ENCODE results near the gene MAGEB17. TPM values are rescaled to one million over a fixed set of nuclear protein-coding genes. Genes with fewer than 3 reads are reported as not detected.

MAGEB17 gene
- polyA plus RNA-seq, 1 donor from 2014 or later, result 0.17 TPM

DNA sequence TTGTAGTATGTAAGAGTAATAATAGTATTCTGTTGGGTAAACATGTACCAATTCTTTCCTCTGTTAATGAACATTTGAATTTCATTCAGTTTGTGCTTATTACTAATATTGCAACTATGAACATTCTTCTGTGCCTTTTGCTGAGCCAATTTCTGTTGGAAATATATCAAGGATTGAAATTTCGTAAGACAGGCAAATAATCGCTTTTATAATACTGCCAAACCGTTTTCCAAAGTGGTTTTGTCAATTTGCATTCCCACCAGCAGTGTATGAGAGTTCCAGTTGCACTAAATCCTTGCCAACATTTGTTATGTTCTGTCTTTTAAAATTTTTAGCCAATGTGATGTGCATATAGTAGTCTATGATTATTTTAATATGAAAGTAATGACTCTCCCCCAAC is 38.6 kb downstream of the MAGEB17 start:
- Histone ChIP-seq H4K20me1 (ENCODE audit: insufficient read depth) (no peaks in the 10 kb centered on the region), H3K9me3 (ENCODE audit: low read length) (no peaks in the 10 kb centered on the region), H3K27me3 (ENCODE audit: insufficient read depth, low read depth, low read length) (no peaks in the 10 kb centered on the region), H3K79me2 (replicated peaks; ENCODE audit: insufficient read depth, low read length) (no peaks in the 10 kb centered on the region), H3K36me3 (ENCODE audit: insufficient read depth, low read length) (no peaks in the 10 kb centered on the region), H3K9me2 (ENCODE audit: insufficient read depth, low read length) (no peaks in the 10 kb centered on the region), H3K27ac (ENCODE audit: low read length) (no peak overlapping the region), H3K4me3 (ENCODE audit: low read length) (no peak overlapping the region), H3K9ac (ENCODE audit: low read length) (no peak overlapping the region), H2AFZ (ENCODE audit: low read depth, low read length) (no peak overlapping the region), H3K4me2 (ENCODE audit: low read length) (no peak overlapping the region), H3F3A (ENCODE audit: insufficient read depth, low read length, poor library complexity, severe bottlenecking) (no peaks in the 10 kb centered on the region)
- TF ChIP-seq EZH2 (IDR thresholded peaks at IDR 0.05; ENCODE audit: borderline replicate concordance, insufficient read depth, low read length, poor library complexity, severe bottlenecking) (no peak), RAD21 (conservative IDR thresholded peaks at IDR 0.05) (no peak), TAF1 (IDR thresholded peaks at IDR 0.05; ENCODE audit: low read depth) (no peak), MXI1 (conservative IDR thresholded peaks at IDR 0.05; ENCODE audit: poor library complexity, severe bottlenecking) (no peak), SMC3 (conservative IDR thresholded peaks at IDR 0.05; ENCODE audit: poor library complexity) (no peak)
- TF ChIP-seq, protein P1, sequence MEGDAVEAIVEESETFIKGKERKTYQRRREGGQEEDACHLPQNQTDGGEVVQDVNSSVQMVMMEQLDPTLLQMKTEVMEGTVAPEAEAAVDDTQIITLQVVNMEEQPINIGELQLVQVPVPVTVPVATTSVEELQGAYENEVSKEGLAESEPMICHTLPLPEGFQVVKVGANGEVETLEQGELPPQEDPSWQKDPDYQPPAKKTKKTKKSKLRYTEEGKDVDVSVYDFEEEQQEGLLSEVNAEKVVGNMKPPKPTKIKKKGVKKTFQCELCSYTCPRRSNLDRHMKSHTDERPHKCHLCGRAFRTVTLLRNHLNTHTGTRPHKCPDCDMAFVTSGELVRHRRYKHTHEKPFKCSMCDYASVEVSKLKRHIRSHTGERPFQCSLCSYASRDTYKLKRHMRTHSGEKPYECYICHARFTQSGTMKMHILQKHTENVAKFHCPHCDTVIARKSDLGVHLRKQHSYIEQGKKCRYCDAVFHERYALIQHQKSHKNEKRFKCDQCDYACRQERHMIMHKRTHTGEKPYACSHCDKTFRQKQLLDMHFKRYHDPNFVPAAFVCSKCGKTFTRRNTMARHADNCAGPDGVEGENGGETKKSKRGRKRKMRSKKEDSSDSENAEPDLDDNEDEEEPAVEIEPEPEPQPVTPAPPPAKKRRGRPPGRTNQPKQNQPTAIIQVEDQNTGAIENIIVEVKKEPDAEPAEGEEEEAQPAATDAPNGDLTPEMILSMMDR (IDR thresholded peaks at IDR 0.05; ENCODE audit: poor library complexity, severe bottlenecking), result no peak

DNA sequence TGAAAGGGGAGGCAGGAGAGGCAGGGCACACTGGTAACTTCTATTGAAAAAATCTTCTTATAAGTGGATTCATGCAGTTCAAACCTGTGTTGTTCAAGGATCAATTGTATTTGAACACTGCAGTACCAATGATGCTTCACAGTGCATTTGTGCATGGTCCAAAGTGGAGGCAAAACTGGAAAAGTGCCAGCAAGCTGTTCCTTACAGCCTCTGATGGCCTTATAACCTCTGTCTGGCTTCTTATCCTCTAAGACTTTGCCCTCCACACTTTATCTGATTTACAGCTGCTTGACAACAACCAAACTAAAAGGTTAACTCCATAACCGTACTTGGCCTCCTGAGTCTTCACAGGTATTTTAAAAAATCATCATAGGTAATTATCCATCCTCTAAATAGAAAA is 40.4 kb downstream of the MAGEB17 start:
- TF ChIP-seq, protein P1 (IDR thresholded peaks at IDR 0.05; ENCODE audit: poor library complexity, severe bottlenecking), result no peak
- TF ChIP-seq RAD21 (conservative IDR thresholded peaks at IDR 0.05) (no peak), SMC3 (conservative IDR thresholded peaks at IDR 0.05; ENCODE audit: poor library complexity) (no peak), EP300 (conservative IDR thresholded peaks at IDR 0.05; ENCODE audit: poor library complexity, severe bottlenecking) (no peak)
- Histone ChIP-seq H3K27ac (ENCODE audit: low read length) (no peak overlapping the region), H4K20me1 (ENCODE audit: insufficient read depth) (no peaks in the 10 kb centered on the region), H3F3A (ENCODE audit: insufficient read depth, low read length, poor library complexity, severe bottlenecking) (no peaks in the 10 kb centered on the region), H3K4me3 (ENCODE audit: low read length) (no peak overlapping the region), H3K27me3 (ENCODE audit: insufficient read depth, low read depth, low read length) (no peaks in the 10 kb centered on the region), H2AFZ (ENCODE audit: low read depth, low read length) (no peak overlapping the region), H3K9me3 (ENCODE audit: low read length) (no peaks in the 10 kb centered on the region), H3K36me3 (ENCODE audit: insufficient read depth, low read length) (no peaks in the 10 kb centered on the region), H3K4me2 (ENCODE audit: low read length) (no peak overlapping the region), H3K79me2 (replicated peaks; ENCODE audit: insufficient read depth, low read length) (no peaks in the 10 kb centered on the region), H3K9ac (ENCODE audit: low read length) (no peak overlapping the region), H3K9me2 (ENCODE audit: insufficient read depth, low read length) (no peaks in the 10 kb centered on the region)

DNA sequence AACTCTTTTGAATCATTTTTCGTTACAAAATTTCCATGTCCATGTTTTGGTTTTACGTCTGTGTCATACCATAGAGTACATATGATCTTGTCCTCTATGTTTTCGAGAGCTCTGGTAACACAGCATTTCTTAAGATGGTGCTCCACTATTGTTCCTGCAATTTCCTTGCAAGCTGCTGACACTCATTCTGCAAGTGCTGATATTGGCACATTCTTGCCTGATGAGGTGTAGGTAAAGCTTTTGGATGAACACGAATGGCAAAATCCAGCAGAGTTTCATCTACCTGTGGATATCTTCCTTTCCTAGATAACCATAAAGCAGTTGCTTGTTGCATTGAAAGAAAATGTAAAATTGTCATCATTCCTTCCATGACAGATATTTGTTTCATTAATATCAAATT is 41.3 kb downstream of the MAGEB17 start:
- H3K79me2 ChIP-seq (replicated peaks; ENCODE audit: insufficient read depth, low read length), result no peaks in the 10 kb centered on the region
- no peak overlapping the region for H3K9ac ChIP-seq (ENCODE audit: low read length)
- H3K9me3 ChIP-seq (ENCODE audit: low read length), result no peaks in the 10 kb centered on the region
- no peak overlapping the region for H2AFZ ChIP-seq (ENCODE audit: low read depth, low read length)
- H3K27ac ChIP-seq (ENCODE audit: low read length), result no peak overlapping the region
- no peaks in the 10 kb centered on the region for H3K36me3 ChIP-seq (ENCODE audit: insufficient read depth, low read length)
- TF ChIP-seq SMC3 (conservative IDR thresholded peaks at IDR 0.05; ENCODE audit: poor library complexity) (no peak), MXI1 (conservative IDR thresholded peaks at IDR 0.05; ENCODE audit: poor library complexity, severe bottlenecking) (no peak), RAD21 (conservative IDR thresholded peaks at IDR 0.05) (no peak), POLR2AphosphoS5 (IDR thresholded peaks at IDR 0.05) (no peak), EZH2 (IDR thresholded peaks at IDR 0.05; ENCODE audit: borderline replicate concordance, insufficient read depth, low read length, poor library complexity, severe bottlenecking) (no peak), EP300 (conservative IDR thresholded peaks at IDR 0.05; ENCODE audit: poor library complexity, severe bottlenecking) (no peak), TAF1 (IDR thresholded peaks at IDR 0.05; ENCODE audit: low read depth) (no peak)
- TF ChIP-seq, protein P2, sequence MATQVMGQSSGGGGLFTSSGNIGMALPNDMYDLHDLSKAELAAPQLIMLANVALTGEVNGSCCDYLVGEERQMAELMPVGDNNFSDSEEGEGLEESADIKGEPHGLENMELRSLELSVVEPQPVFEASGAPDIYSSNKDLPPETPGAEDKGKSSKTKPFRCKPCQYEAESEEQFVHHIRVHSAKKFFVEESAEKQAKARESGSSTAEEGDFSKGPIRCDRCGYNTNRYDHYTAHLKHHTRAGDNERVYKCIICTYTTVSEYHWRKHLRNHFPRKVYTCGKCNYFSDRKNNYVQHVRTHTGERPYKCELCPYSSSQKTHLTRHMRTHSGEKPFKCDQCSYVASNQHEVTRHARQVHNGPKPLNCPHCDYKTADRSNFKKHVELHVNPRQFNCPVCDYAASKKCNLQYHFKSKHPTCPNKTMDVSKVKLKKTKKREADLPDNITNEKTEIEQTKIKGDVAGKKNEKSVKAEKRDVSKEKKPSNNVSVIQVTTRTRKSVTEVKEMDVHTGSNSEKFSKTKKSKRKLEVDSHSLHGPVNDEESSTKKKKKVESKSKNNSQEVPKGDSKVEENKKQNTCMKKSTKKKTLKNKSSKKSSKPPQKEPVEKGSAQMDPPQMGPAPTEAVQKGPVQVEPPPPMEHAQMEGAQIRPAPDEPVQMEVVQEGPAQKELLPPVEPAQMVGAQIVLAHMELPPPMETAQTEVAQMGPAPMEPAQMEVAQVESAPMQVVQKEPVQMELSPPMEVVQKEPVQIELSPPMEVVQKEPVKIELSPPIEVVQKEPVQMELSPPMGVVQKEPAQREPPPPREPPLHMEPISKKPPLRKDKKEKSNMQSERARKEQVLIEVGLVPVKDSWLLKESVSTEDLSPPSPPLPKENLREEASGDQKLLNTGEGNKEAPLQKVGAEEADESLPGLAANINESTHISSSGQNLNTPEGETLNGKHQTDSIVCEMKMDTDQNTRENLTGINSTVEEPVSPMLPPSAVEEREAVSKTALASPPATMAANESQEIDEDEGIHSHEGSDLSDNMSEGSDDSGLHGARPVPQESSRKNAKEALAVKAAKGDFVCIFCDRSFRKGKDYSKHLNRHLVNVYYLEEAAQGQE (IDR thresholded peaks at IDR 0.05; ENCODE audit: borderline replicate concordance), result no peak
- TF ChIP-seq, protein P1 (IDR thresholded peaks at IDR 0.05; ENCODE audit: poor library complexity, severe bottlenecking), result no peak
- H3K4me2 ChIP-seq (ENCODE audit: low read length), result no peak overlapping the region
- H3F3A ChIP-seq (ENCODE audit: insufficient read depth, low read length, poor library complexity, severe bottlenecking), result no peaks in the 10 kb centered on the region
- H3K9me2 ChIP-seq (ENCODE audit: insufficient read depth, low read length), result no peaks in the 10 kb centered on the region
- H3K4me3 ChIP-seq (ENCODE audit: low read length), result no peak overlapping the region
- no peaks in the 10 kb centered on the region for H3K27me3 ChIP-seq (ENCODE audit: insufficient read depth, low read depth, low read length)
- H4K20me1 ChIP-seq (ENCODE audit: insufficient read depth), result no peaks in the 10 kb centered on the region
